ENCODE results near the gene STXBP2.
A peak's percentile ranks its signal among the peaks of the same experiment; 100 is the strongest.

STXBP2 gene

DNA sequence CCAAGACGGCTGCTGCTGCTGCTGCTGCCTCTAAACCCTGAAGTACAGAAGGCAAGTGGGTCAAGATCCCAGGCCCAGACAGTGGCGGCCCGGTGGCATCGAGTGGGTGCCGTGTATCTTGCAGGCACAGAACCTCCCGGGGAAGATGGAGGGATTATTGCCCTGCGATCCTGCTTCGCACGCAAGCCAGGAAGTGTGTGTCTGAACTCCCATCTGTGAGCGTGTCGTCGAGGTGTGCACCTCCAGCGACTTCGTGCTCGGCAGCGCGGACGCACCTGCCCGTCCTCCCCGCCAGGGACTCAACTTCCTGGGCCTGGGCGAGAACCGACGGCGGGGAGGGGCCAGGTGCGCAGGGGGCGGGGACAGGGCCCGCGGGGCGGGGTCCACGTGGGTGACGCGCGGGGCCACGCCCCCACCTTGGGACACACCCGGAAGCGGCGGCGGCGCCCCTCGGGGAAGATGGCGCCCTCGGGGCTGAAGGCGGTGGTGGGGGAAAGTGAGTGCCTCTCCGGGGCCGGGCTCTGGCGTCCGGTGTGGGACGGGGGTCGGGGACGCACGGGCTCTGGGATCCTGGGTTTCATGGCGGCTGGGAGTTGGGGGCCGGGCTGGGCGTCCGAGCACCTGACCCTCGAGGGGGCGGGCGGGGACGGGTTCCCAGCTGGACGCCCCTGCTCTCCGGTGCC is at the start of gene STXBP2:
STXBP2 (plus strand) TSS at position 420 of the 683 bp plus-strand sequence; CDS start at position 460, 40 bp downstream.
- H3K9ac ChIP-seq (ENCODE audit: low read length), result peak within 1 kb of the TSS; percentile 85
- H3K27me3 ChIP-seq (replicated peaks; ENCODE audit: insufficient read depth, low read length), result no peaks in the 10 kb centered on the region
- peak within 1 kb of the TSS; percentile 91 for H3K4me2 ChIP-seq (ENCODE audit: low read depth, low read length)
- H3K4me3 ChIP-seq (ENCODE audit: low read length), result peak within 1 kb of the TSS; percentile 90
- no peaks in the 10 kb centered on the region for H3K36me3 ChIP-seq (replicated peaks; ENCODE audit: insufficient read depth, low read length)
- TF ChIP-seq CTCF (IDR thresholded peaks at IDR 0.05; ENCODE audit: low read length) (peak; percentile 15; the same call in 1 of the 2 replicates), EZH2 (optimal IDR thresholded peaks at IDR 0.05; ENCODE audit: low read depth, low read length) (no peak), EZH2phosphoT487 (IDR thresholded peaks at IDR 0.05; ENCODE audit: low read length) (no peak)
- no peaks in the 10 kb centered on the region for H3K9me2 ChIP-seq (replicated peaks; ENCODE audit: insufficient read depth, low read length)
- no peaks in the 10 kb centered on the region for H3F3A ChIP-seq (ENCODE audit: insufficient read depth, low read length)
- DNase-seq, result peak; percentile 90
- no peaks in the 10 kb centered on the region for H4K20me1 ChIP-seq (ENCODE audit: insufficient read depth, low read length)
- no peaks in the 10 kb centered on the region for H3K9me3 ChIP-seq (replicated peaks; ENCODE audit: insufficient read depth, low read length)
- no peak within 1 kb of the TSS for H3K27ac ChIP-seq (ENCODE audit: low read length)
- H2AFZ ChIP-seq (ENCODE audit: low read length), result peak within 1 kb of the TSS; percentile 88
- H3K79me2 ChIP-seq (ENCODE audit: low read length), result peaks cover 19% of the 10 kb centered on the region
- peaks cover 3% of the 10 kb centered on the region for H3K4me1 ChIP-seq (ENCODE audit: low read length)

GRCh38 chr19:7589822-7590221 is 47.1 kb upstream of the STXBP2 start:
- DNase-seq, result no peak
- H3K79me2 ChIP-seq (ENCODE audit: low read length), result no peaks in the 10 kb centered on the region
- H3K9me2 ChIP-seq (replicated peaks; ENCODE audit: insufficient read depth, low read length), result no peaks in the 10 kb centered on the region
- H3K9me3 ChIP-seq (replicated peaks; ENCODE audit: insufficient read depth, low read length), result no peaks in the 10 kb centered on the region
- H3K4me3 ChIP-seq (ENCODE audit: low read length), result no peak overlapping the region
- no peak overlapping the region for H3K4me2 ChIP-seq (ENCODE audit: low read depth, low read length)
- TF ChIP-seq EZH2phosphoT487 (IDR thresholded peaks at IDR 0.05; ENCODE audit: low read length) (no peak), EZH2 (optimal IDR thresholded peaks at IDR 0.05; ENCODE audit: low read depth, low read length) (no peak), CTCF (IDR thresholded peaks at IDR 0.05; ENCODE audit: low read length) (no peak)
- H3K4me1 ChIP-seq (ENCODE audit: low read length), result no peaks in the 10 kb centered on the region
- no peaks in the 10 kb centered on the region for H3K36me3 ChIP-seq (replicated peaks; ENCODE audit: insufficient read depth, low read length)
- H3K27ac ChIP-seq (ENCODE audit: low read length), result no peak overlapping the region
- no peaks in the 10 kb centered on the region for H4K20me1 ChIP-seq (ENCODE audit: insufficient read depth, low read length)
- peaks cover 93% of the 10 kb centered on the region for H3K27me3 ChIP-seq (replicated peaks; ENCODE audit: insufficient read depth, low read length)
- no peaks in the 10 kb centered on the region for H3F3A ChIP-seq (ENCODE audit: insufficient read depth, low read length)
- no peak overlapping the region for H2AFZ ChIP-seq (ENCODE audit: low read length)
- H3K9ac ChIP-seq (ENCODE audit: low read length), result no peak overlapping the region

GRCh38 chr19:7590256-7590655 is 46.7 kb upstream of the STXBP2 start:
- TF ChIP-seq EZH2phosphoT487 (IDR thresholded peaks at IDR 0.05; ENCODE audit: low read length), result no peak
- TF ChIP-seq EZH2 (optimal IDR thresholded peaks at IDR 0.05; ENCODE audit: low read depth, low read length), result no peak
- TF ChIP-seq CTCF (IDR thresholded peaks at IDR 0.05; ENCODE audit: low read length), result no peak
- DNase-seq, result no peak
- no peaks in the 10 kb centered on the region for H4K20me1 ChIP-seq (ENCODE audit: insufficient read depth, low read length)

More at GRCh38 chr19:7590256-7590655, 46.7 kb upstream of the STXBP2 start:
- H2AFZ ChIP-seq (ENCODE audit: low read length), result no peak overlapping the region
- H3K4me1 ChIP-seq (ENCODE audit: low read length), result no peaks in the 10 kb centered on the region
- no peak overlapping the region for H3K4me2 ChIP-seq (ENCODE audit: low read depth, low read length)
- no peaks in the 10 kb centered on the region for H3F3A ChIP-seq (ENCODE audit: insufficient read depth, low read length)
- no peak overlapping the region for H3K9ac ChIP-seq (ENCODE audit: low read length)
- no peaks in the 10 kb centered on the region for H3K9me2 ChIP-seq (replicated peaks; ENCODE audit: insufficient read depth, low read length)
- H3K27ac ChIP-seq (ENCODE audit: low read length), result no peak overlapping the region
- no peaks in the 10 kb centered on the region for H3K9me3 ChIP-seq (replicated peaks; ENCODE audit: insufficient read depth, low read length)
- H3K4me3 ChIP-seq (ENCODE audit: low read length), result no peak overlapping the region
- peaks cover 93% of the 10 kb centered on the region for H3K27me3 ChIP-seq (replicated peaks; ENCODE audit: insufficient read depth, low read length)
- no peaks in the 10 kb centered on the region for H3K79me2 ChIP-seq (ENCODE audit: low read length)
- no peaks in the 10 kb centered on the region for H3K36me3 ChIP-seq (replicated peaks; ENCODE audit: insufficient read depth, low read length)

Data from MM.1S (cell line).